ENCODE data around the gene RSKR. TPM values are rescaled to one million over a fixed set of nuclear protein-coding genes. Genes with fewer than 3 reads are reported as not detected.

Gene RSKR
- total and polyA plus RNA-seq, 9 of the 15 experiments (the other 6 are each of a cell fraction or from before 2014, with no cell fraction given): 1.4 to 42.3 (median 16.2) TPM

DNA sequence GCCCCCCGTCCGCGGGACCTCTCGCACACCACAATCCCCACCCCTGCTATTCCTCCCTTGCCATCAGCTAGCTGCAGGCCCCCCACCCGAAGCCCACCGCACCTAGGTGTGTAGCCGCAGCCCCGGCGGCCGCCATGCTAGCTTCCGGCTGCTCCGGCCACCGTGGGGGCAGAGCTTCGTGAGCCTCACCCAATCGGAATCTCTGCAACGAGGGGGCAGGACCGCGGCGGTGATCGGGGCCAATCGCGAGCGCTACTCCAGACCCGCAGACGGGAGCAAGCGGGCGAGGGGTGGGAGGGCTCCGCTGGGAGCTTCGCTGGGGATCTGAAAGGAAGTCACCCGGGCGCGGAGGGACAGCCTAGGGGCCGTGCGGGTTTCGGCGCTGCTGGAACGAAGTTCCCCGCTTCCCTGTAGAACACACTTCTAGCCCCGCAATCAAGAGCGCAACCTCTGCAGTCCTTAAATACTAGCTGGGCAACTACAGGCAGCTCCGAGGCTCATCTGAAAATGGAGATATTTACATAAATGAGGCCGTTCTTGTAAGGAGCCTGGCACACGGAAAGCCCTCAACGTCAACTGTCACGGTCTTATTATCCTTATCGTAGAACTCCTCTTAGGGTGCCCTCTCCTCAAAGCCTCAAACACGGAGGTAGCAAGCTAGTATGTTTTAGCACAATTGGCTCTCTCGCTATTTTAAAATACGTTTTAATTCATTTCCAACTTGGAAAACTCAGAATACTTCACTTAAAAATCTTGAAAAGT, 42.4 kb downstream of the RSKR start, which contains the start of gene PIGS (continued):
- TF ChIP-seq ZNF324 (CRISPR knock-in tag; IDR thresholded peaks at IDR 0.05) (no peak), ZFPM2 (CRISPR knock-in tag; IDR thresholded peaks at IDR 0.05) (no peak), POLR2B (IDR thresholded peaks at IDR 0.05; ENCODE audit: low read depth, partially characterized antibody) (peak; percentile 66), STAT6 (CRISPR knock-in tag; IDR thresholded peaks at IDR 0.05) (no peak), ZNF740 (CRISPR knock-in tag; IDR thresholded peaks at IDR 0.05) (no peak), ZNF740 (tag; IDR thresholded peaks at IDR 0.05) (no peak), TAF1 (IDR thresholded peaks at IDR 0.05; ENCODE audit: control insufficient read depth, extremely low read depth, insufficient read depth, low read length, severe bottlenecking) (peak; percentile 94), DMBX1 (CRISPR knock-in tag; IDR thresholded peaks at IDR 0.05; ENCODE audit: borderline replicate concordance) (no peak), ZNF77 (CRISPR knock-in tag; IDR thresholded peaks at IDR 0.05) (no peak), TCF7L2 (IDR thresholded peaks at IDR 0.05; ENCODE audit: low read depth, low read length) (no peak), CBX2 (IDR thresholded peaks at IDR 0.05; ENCODE audit: insufficient read depth, low read length, poor library complexity, severe bottlenecking) (no peak), ZC3H11A (IDR thresholded peaks at IDR 0.05; ENCODE audit: low read depth, low read length) (no peak), E2F8 (IDR thresholded peaks at IDR 0.05; ENCODE audit: low read depth, partially characterized antibody) (no peak), ZNF695 (CRISPR knock-in tag; IDR thresholded peaks at IDR 0.05) (no peak), FOXM1 (IDR thresholded peaks at IDR 0.05; ENCODE audit: low read depth) (no peak), FOXM1 (CRISPR knock-in tag; IDR thresholded peaks at IDR 0.05; ENCODE audit: low read depth) (no peak), E2F5 (CRISPR knock-in tag; IDR thresholded peaks at IDR 0.05) (no peak), ZBTB8A (IDR thresholded peaks at IDR 0.05; ENCODE audit: partially characterized antibody) (no peak)
- TF ChIP-seq, protein P1, sequence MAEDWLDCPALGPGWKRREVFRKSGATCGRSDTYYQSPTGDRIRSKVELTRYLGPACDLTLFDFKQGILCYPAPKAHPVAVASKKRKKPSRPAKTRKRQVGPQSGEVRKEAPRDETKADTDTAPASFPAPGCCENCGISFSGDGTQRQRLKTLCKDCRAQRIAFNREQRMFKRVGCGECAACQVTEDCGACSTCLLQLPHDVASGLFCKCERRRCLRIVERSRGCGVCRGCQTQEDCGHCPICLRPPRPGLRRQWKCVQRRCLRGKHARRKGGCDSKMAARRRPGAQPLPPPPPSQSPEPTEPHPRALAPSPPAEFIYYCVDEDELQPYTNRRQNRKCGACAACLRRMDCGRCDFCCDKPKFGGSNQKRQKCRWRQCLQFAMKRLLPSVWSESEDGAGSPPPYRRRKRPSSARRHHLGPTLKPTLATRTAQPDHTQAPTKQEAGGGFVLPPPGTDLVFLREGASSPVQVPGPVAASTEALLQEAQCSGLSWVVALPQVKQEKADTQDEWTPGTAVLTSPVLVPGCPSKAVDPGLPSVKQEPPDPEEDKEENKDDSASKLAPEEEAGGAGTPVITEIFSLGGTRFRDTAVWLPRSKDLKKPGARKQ (CRISPR knock-in tag; IDR thresholded peaks at IDR 0.05): no peak

Data from K562 (cell line).